ENCODE results near the gene ARHGAP9.
"Not testable (repeated sequence)": the region's sequence is repeated elsewhere in the genome, so short reads cannot be mapped to it uniquely, and the experiment has no call there.

ARHGAP9 gene

GRCh38 chr12:57456145-57456700 is 23.4 kb downstream of the ARHGAP9 start:
- peak; percentile 68 for DNase-seq

GRCh38 chr12:57455374-57456144 is 24.1 kb downstream of the ARHGAP9 start:
- peak; percentile 18 for DNase-seq

GRCh38 chr12:57454566-57455373 is 24.9 kb downstream of the ARHGAP9 start, which contains the start of gene INHBE:
TSS of gene INHBE (plus strand) at chr12:57455307. CDS start at chr12:57455537, 230 bp downstream.
- peak; percentile 50 for DNase-seq

- DNase-seq = no peak
These were observed 25.5 kb downstream of the ARHGAP9 start for GRCh38 chr12:57454213-57454565.

- DNase-seq = peak; percentile 82
These were observed 26.6 kb downstream of the ARHGAP9 start for GRCh38 chr12:57452937-57453509.

- peak; percentile 14 for DNase-seq
These were observed 27.3 kb downstream of the ARHGAP9 start for GRCh38 chr12:57452181-57452936.

- DNase-seq = no peak
These were observed 28.4 kb downstream of the ARHGAP9 start for GRCh38 chr12:57451233-57451778.

GRCh38 chr12:57450057-57450456 is 29.6 kb downstream of the ARHGAP9 start:
- no peak for DNase-seq

- no peak for DNase-seq
These were observed 30.3 kb downstream of the ARHGAP9 start for GRCh38 chr12:57449375-57449774.

- DNase-seq = no peak
These were observed 31.0 kb downstream of the ARHGAP9 start for GRCh38 chr12:57448669-57449068.

- no peak for DNase-seq
These were observed 33.2 kb downstream of the ARHGAP9 start for GRCh38 chr12:57446292-57446960.

GRCh38 chr12:57444744-57445143 is 34.9 kb downstream of the ARHGAP9 start:
- no peak for DNase-seq

GRCh38 chr12:57444337-57444736 is 35.3 kb downstream of the ARHGAP9 start:
- DNase-seq = not testable (repeated sequence)

GRCh38 chr12:57441846-57442427 is 37.7 kb downstream of the ARHGAP9 start:
- no peak for DNase-seq

- not testable (repeated sequence) for DNase-seq
These were observed 38.3 kb downstream of the ARHGAP9 start for GRCh38 chr12:57441393-57441792.

GRCh38 chr12:57439762-57440266 is 39.9 kb downstream of the ARHGAP9 start:
- no peak for DNase-seq

GRCh38 chr12:57438400-57438799 is 41.3 kb downstream of the ARHGAP9 start:
- no peak for DNase-seq

GRCh38 chr12:57435293-57435692 is 44.4 kb downstream of the ARHGAP9 start:
- DNase-seq = no peak

GRCh38 chr12:57434517-57435223 is 45.0 kb downstream of the ARHGAP9 start, which contains the start of gene INHBC:
TSS of gene INHBC (plus strand) at chr12:57434784. CDS start at chr12:57434887, 103 bp downstream.
- DNase-seq = no peak

- DNase-seq = no peak
These were observed 46.3 kb downstream of the ARHGAP9 start for GRCh38 chr12:57433370-57433769.
